ENCODE results near the gene ST7. TPM values are rescaled to one million over a fixed set of nuclear protein-coding genes. Genes with fewer than 3 reads are reported as not detected.

Gene ST7
- total and polyA plus RNA-seq, 2 of the 8 experiments (the other 6 are each of a cell fraction or from before 2014, with no cell fraction given): 16.3 to 18.0 TPM

- Histone ChIP-seq H2BK5ac (ENCODE audit: low read depth, low read length) (no peak overlapping the region), H3K27me3 (replicated peaks in 1 of 4; ENCODE audit: control insufficient read depth in 3 of 4, extremely low read depth in 1 of 4, insufficient read depth in 3 of 4, low read length in 3 of 4) (no peaks in the 10 kb centered on the region), H3K9me3 (ENCODE audit: insufficient read depth in 2 of 2, low read depth in 1 of 2, low read length in 1 of 2) (no peaks in the 10 kb centered on the region), H3K4me3 (ENCODE audit: extremely low read depth in 1 of 4, insufficient read depth in 2 of 4, low read depth in 3 of 4, low read length in 4 of 4) (no peak overlapping the region), H3K9ac (replicated peaks in 1 of 4; ENCODE audit: extremely low read depth in 1 of 4, low read depth in 3 of 4, low read length in 3 of 4) (no peak overlapping the region), H3K4me1 (replicated peaks in 1 of 4; ENCODE audit: control insufficient read depth in 3 of 4, insufficient read depth in 4 of 4, low read length in 3 of 4) (peaks cover 0 to 5% (median 3%) of the 10 kb centered on the region in 4 experiments; a peak in 4 of 7 replicates), H4K5ac (ENCODE audit: insufficient read length, low read depth, low read length) (no peak overlapping the region), H2AFZ (ENCODE audit: low read length) (no peak overlapping the region), H3K23ac (ENCODE audit: insufficient read length) (no peak overlapping the region), H3K36me3 (ENCODE audit: control insufficient read depth in 2 of 4, insufficient read depth in 4 of 4, low read length in 3 of 4) (no peaks in the 10 kb centered on the region), H3K23me2 (ENCODE audit: low read depth, low read length) (no peaks in the 10 kb centered on the region), H2BK12ac (ENCODE audit: low read depth, low read length) (no peak overlapping the region), H3K14ac (ENCODE audit: insufficient read length) (no peak overlapping the region), H3K56ac (replicated peaks; ENCODE audit: insufficient read length, low read depth, low read length) (no peak overlapping the region), H3K79me2 (ENCODE audit: control insufficient read depth in 1 of 2, insufficient read depth in 2 of 2, low read length in 2 of 2) (no peaks in the 10 kb centered on the region), H3K4ac (replicated peaks; ENCODE audit: insufficient read length, low read depth, low read length) (no peak overlapping the region), H3K18ac (ENCODE audit: extremely low read depth, low read length) (no peak overlapping the region), H3K79me1 (ENCODE audit: low read depth, low read length) (no peaks in the 10 kb centered on the region), H3K27ac (ENCODE audit: low read depth, low read length) (no peak overlapping the region), H2BK15ac (ENCODE audit: low read length) (no peak overlapping the region), H2BK120ac (replicated peaks; ENCODE audit: low read depth, low read length) (no peak overlapping the region), H2BK20ac (ENCODE audit: low read length) (no peak overlapping the region), H4K91ac (replicated peaks; ENCODE audit: insufficient read length, low read length) (no peak overlapping the region), H4K8ac (ENCODE audit: extremely low read depth, insufficient read depth, low read length) (no peak overlapping the region), H2AK5ac (ENCODE audit: low read depth, low read length) (no peak overlapping the region), H4K20me1 (replicated peaks in 1 of 2; ENCODE audit: control insufficient read depth in 1 of 2, insufficient read depth in 2 of 2, low read length in 2 of 2) (no peaks in the 10 kb centered on the region), H3K4me2 (ENCODE audit: insufficient read depth in 1 of 2, low read depth in 2 of 2, low read length in 2 of 2) (no peak overlapping the region)
- ChIA-PET POLR2A (ENCODE audit: partially characterized antibody) (no interaction called here), CTCF (ENCODE audit: partially characterized antibody) (interaction anchor here (0.6 to 13.4 kb wide), 25 partner anchors 8 to 659 kb away, joined by 3 to 168 read pairs (median 5); no protein-coding TSS in a partner anchor)
- no peak for FAIRE-seq
- DNase-seq (ENCODE audit: low read depth in 1 of 2, low spot score in 2 of 2): no peak
- WGBS, 2 experiments (ENCODE audit: extremely low coverage in 1 of 2, insufficient coverage in 1 of 2, insufficient read length in 1 of 2, insufficient replicate concordance in 2 of 2, low coverage in 1 of 2, low lambda C conversion rate in 2 of 2, missing lambda C conversion rate in 1 of 2): 74% methylated on average over 1 of the region's 1 CpG; no CpG with 5 or more reads in 1 of the 2 experiments
- TF ChIP-seq CEBPB (IDR thresholded peaks at IDR 0.05; ENCODE audit: low read depth, low read length): no peak
- TF ChIP-seq EZH2 (IDR thresholded peaks at IDR 0.05; ENCODE audit: low read depth, low read length, severe bottlenecking): no peak
- TF ChIP-seq ATF3 (IDR thresholded peaks at IDR 0.05; ENCODE audit: insufficient read depth, low read depth, low read length): no peak
- no peak for TF ChIP-seq NANOG (IDR thresholded peaks at IDR 0.05; ENCODE audit: insufficient read depth, low read depth, low read length, poor library complexity, severe bottlenecking)
- TF ChIP-seq CTBP2 (IDR thresholded peaks at IDR 0.05; ENCODE audit: borderline replicate concordance, insufficient read depth, insufficient read length, low read length): no peak
- no peak for TF ChIP-seq KDM5A (IDR thresholded peaks at IDR 0.05; ENCODE audit: low read length)
Measured at GRCh38 chr7:117126676-117127075, 173.4 kb downstream of the ST7 start.

Measured in H1 (cell line).